Measurements from ENCODE around the gene SQOR.

Gene SQOR

DNA sequence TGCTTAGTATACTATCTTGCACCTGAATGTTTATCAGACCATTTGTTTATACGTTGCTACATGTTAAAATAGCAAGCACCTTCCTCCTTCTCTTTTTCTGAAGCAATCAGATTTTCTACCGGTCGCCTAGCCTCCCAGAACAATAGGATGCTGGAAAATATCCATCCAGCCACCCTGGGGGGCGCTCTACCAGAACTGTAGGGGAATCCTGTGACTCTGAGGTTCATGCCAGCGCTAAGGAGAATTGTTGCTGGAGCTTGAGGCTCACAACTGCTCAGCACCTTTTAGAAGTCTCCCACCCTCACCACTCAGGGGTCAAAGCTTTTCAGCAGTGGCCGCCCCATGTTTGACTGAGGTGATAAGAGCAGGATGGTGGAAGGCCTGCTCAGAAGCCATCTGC lies 27.5 kb downstream of the SQOR start:
- TF ChIP-seq, protein P1, sequence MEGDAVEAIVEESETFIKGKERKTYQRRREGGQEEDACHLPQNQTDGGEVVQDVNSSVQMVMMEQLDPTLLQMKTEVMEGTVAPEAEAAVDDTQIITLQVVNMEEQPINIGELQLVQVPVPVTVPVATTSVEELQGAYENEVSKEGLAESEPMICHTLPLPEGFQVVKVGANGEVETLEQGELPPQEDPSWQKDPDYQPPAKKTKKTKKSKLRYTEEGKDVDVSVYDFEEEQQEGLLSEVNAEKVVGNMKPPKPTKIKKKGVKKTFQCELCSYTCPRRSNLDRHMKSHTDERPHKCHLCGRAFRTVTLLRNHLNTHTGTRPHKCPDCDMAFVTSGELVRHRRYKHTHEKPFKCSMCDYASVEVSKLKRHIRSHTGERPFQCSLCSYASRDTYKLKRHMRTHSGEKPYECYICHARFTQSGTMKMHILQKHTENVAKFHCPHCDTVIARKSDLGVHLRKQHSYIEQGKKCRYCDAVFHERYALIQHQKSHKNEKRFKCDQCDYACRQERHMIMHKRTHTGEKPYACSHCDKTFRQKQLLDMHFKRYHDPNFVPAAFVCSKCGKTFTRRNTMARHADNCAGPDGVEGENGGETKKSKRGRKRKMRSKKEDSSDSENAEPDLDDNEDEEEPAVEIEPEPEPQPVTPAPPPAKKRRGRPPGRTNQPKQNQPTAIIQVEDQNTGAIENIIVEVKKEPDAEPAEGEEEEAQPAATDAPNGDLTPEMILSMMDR (IDR thresholded peaks at IDR 0.05; ENCODE audit: borderline replicate concordance, insufficient read depth, low read depth, low read length): no peak
- no peak overlapping the region for H3K4me3 ChIP-seq (ENCODE audit: low read depth, low read length)

DNA sequence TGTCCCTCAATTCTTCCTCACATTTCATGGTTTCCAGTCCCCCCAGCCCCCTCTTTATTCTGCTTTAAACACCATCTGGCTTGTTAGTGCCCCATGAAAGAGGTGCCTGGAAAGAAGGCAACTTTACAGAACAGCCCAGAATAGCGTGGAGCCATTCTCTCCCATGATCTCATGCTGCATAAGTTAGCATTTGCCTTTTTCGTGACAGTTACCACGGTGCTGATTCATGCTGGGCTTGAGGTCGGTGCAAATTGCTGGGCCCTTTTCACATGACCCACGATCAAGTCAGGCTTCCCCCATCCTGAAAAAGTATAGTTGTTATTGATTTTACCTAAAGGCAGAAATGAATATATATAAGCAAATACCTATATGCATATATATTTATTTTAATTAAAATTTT lies 29.6 kb downstream of the SQOR start:
- no peak overlapping the region for H3K4me3 ChIP-seq (ENCODE audit: low read depth, low read length)
- TF ChIP-seq, protein P1 (IDR thresholded peaks at IDR 0.05; ENCODE audit: borderline replicate concordance, insufficient read depth, low read depth, low read length): no peak

DNA sequence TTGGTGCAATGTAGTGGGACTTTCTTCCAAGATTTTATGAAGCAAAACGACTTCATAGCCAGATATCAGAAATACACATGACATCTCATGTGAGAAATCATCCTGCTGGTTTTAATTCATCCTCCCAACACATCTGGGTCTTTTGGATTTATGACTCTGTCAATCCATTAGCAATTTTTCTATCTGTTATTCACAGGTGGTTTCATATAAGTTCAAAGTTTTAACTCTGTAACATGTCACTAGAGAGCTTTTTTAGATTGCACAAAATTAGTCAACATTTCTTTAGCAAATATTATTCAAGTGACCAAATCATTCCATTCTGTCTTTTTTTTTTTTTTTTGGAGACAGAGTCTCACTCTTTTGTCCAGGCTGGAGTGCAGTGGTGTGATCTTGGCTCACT lies 30.4 kb downstream of the SQOR start:
- H3K4me3 ChIP-seq (ENCODE audit: low read depth, low read length): no peak overlapping the region
- TF ChIP-seq, protein P1 (IDR thresholded peaks at IDR 0.05; ENCODE audit: borderline replicate concordance, insufficient read depth, low read depth, low read length): no peak

DNA sequence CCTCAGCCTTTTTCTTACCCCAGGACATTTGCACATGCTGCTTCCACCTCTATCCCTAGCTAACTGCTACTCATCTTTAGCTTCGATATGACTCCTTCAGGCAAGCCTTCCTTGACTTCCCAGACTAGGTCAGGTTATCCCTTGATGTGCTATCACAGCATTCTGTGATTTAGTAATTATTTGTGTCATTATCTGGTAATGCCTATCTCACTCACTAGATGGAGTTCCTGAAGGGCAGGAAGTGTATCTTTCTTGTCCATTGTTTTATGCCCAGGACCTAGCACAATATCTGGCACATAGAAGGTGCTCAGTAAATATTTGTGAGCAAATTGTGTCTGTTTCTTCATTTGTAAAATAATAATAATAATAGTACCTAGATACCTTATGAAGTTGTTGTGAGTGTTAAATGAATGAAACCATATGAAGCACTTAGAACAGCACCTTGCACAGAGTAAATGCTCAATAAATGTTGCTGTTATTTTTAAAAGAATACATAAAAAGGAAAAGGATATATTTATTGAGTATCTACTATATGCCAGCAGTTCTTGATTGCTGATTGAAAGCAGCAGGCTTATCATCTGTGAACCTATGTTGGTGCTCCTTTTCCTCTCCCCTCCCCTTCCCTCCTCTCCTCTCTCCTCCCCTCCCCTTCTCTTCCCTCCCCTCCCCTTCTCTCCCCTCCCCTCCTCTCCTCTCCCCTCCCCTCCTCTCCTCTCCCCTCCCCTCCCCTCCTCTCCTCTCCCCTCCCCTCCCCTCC lies 31.5 kb downstream of the SQOR start:
- H3K4me3 ChIP-seq (ENCODE audit: low read depth, low read length): no peak overlapping the region
- TF ChIP-seq, protein P1 (IDR thresholded peaks at IDR 0.05; ENCODE audit: borderline replicate concordance, insufficient read depth, low read depth, low read length): no peak

DNA sequence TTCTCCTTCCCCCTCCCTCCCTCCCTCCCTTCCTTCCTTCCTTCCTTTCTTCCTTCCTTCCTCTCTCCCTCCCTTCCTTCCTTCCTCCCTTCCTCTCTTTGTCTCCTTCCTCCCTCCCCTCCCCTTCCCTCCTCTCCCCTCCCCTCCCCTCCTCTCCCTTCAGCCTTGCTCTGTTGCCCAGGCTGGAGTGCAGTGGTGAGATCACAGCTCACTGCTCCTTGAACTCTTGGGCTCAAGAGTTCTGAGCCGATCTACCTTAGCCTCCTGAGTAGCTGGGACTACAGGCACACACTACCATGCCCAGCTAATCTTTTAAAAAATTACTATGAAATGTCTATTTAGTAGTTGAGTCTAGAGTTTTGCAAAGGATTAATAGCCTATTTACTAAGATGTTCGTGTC lies 32.2 kb downstream of the SQOR start:
- TF ChIP-seq, protein P1 (IDR thresholded peaks at IDR 0.05; ENCODE audit: borderline replicate concordance, insufficient read depth, low read depth, low read length): no peak
- no peak overlapping the region for H3K4me3 ChIP-seq (ENCODE audit: low read depth, low read length)

DNA sequence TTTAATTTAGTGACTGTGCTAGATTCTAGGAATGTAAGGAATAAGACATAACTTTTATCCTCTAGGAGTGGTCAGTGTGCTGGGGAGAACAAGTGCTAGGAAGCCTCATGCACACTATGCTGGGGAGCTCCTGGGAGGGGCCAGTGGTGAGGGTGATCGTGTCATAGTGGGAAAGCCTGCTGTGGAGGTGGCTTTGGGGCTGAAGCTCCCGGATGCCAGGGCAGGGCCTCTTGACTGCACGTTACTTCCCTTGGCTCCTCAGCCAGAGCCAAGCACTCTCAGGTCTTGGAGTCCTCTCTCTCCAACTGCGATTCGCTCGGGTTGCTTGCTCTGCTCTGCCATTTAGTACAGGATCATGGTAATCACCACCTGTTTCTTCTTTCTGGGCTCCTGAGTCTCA lies 33.6 kb downstream of the SQOR start:
- TF ChIP-seq, protein P1 (IDR thresholded peaks at IDR 0.05; ENCODE audit: borderline replicate concordance, insufficient read depth, low read depth, low read length): no peak
- no peak overlapping the region for H3K4me3 ChIP-seq (ENCODE audit: low read depth, low read length)

DNA sequence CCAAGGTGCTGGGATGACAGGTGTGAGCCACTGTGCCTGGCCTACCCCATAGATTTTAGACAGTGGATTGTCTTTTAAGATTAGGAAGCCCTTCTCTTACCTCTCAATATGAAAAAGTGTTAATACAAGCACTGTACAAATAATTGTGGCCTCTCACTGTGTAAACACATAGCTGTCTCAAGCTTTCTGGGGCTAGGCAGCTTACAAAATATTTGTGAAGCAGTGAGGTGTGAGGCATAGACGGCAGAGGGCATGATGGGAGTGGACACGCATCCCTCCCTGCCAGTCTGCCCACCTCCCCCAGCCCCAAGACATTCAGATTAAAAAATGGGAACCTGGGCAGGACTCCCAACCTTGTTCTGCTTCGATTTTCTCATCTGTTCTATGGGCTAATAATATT lies 34.6 kb downstream of the SQOR start:
- H3K4me3 ChIP-seq (ENCODE audit: low read depth, low read length): no peak overlapping the region
- TF ChIP-seq, protein P1 (IDR thresholded peaks at IDR 0.05; ENCODE audit: borderline replicate concordance, insufficient read depth, low read depth, low read length): no peak

Measured in GM12875 (cell line).